H4 (cell line): ENCODE data around the gene GGCX. TPM values are rescaled to one million over a fixed set of nuclear protein-coding genes. Genes with fewer than 3 reads are reported as not detected.
A peak's percentile ranks its signal among the peaks of the same experiment; 100 is the strongest.

Source experiments
- DNase-seq: peaks from one replicate; pipeline ENCODE4 v3.0.0-alpha.2; 2015; ENCODE audit warnings: low spot score
- total RNA-seq: library from RNA; depleted of rRNA; stranded (reverse); fragments of >200 nt; shearing (Covaris generic); gene quantifications from 2 replicates; pipeline ENCODE4 v1.2.3, GENCODE V29; 2014

GGCX gene
- total RNA-seq, 1 experiment from 2014 or later = 36.8 TPM

DNA sequence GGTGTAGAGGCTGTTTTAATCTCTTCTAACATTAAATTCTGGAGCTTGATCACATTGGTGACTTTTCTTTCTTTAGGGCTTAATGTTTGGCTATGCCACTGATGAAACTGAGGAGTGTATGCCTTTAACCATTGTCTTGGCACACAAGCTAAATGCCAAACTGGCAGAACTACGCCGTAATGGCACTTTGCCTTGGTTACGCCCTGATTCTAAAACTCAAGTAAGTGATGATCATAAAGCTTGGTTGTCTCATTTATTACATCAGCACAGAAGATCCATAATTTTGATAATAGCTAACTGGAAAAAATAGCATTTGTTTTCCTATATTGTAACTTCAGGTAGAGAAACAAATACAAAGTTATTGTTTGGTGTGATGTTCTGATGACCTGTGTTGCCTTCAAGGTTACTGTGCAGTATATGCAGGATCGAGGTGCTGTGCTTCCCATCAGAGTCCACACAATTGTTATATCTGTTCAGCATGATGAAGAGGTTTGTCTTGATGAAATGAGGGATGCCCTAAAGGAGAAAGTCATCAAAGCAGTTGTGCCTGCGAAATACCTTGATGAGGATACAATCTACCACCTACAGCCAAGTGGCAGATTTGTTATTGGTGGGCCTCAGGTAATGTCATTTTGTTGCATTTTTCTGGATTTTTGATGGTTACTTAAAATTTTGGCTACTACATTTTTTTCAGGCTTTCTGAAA is 19.4 kb downstream of the GGCX start:
- DNase-seq = no peak

- DNase-seq = no peak
These were observed 20.0 kb downstream of the GGCX start for GRCh38 chr2:85541262-85541661.

DNA sequence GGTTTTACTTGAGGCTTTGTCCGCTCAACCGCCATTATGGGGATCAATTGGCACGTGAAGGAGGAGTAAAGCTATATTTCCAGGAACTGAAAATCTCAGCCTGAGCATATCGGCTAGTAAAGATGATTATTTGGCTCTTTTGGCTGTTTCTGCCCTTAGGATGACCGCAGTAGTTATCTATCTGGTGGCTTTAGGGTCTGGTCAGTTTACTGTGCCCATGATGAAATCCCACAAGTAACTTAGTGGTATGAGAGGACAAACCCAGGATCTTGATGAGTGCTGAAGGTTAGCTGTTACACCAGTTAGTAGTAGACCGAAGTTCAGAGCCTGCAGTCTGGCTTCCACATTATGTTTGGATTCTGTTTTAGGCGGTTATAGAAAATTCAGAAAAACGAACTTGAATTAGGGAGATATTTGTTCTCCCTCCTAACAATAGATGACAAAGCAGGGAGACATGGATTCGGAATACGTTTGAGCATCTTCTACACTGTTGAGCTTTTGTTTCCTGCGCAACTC is 21.1 kb downstream of the GGCX start:
- no peak for DNase-seq

DNA sequence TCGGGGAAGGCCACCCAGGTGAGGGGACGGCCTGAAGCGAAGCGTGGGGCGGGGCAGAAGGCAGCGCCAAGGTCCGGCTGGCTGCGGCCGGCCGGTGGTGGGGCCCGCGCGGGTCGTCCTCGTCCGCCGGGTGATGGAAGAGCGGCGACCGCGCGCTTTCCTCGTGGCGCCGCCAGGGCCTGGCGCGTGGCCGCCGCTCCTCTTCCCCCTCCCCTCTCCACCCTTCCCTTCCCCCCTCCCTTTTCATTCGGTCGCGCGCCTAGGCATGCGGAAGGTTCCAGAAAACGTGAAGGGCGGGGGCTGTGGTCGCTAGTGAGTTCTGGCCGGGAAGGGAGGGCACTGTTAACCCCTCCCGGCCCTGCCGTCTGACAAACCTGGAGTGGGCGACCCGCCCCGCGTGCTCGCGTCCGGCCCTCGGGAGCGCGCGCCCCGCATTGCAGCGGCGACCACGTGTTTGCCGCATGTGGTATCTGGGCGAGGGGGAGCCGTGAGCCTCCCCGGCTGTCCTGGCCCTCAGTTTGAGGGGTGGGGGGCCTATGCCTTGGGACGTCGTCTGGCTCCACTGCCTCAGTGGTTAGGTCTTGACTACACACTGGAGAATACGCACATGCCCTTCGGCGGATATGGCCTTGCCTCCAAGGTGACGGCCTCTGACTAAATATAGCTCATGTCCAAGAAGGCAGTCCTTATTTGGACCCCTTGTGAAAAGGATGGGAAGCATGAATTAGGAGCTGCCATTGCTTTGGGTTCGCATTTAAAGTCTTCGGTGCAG is 21.7 kb downstream of the GGCX start:
- peak; percentile 68 for DNase-seq

DNA sequence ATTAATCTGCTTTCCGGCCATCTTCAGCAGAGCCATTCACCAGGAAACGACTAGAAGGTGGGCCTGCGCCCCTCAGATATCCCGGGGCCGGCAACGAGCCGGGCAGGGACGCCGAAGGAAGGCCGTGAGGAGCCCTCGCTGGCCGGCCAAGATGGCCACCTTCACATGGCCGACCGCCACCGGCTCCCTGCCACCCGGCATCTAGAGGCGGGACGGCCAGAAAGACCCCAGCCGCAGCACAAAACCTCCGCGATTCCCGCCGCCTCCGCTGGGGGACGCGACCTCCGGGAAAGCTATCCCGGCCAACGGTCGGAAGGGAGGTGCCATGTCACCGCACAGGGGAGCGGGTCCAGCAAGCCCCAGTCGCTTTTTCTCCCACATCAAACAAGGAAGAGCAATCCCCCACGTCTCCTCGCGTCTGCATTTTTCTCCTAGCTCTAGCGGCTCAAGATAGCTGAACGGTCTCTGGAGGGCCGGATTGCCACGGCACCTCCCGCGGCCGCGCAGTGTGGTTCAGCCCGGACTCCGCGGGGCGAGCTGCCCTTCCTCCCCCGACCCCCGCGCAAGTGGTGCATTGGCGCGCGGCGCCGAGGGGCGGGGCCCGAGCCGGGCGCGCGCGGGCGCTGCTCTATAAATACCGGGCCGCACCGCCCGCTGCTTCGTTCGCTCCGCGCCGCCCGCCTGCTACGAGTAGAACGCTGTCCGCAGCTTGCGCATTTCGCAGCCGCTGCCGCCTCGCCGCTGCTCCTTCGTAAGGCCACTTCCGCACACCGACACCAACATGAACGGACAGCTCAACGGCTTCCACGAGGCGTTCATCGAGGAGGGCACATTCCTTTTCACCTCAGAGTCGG is 22.6 kb downstream of the GGCX start, which contains the start of gene MAT2A:
MAT2A (plus strand) TSS at position 662 of the 854 bp plus-strand sequence; CDS start at position 782, 120 bp downstream.
- peak; percentile 90 for DNase-seq

DNA sequence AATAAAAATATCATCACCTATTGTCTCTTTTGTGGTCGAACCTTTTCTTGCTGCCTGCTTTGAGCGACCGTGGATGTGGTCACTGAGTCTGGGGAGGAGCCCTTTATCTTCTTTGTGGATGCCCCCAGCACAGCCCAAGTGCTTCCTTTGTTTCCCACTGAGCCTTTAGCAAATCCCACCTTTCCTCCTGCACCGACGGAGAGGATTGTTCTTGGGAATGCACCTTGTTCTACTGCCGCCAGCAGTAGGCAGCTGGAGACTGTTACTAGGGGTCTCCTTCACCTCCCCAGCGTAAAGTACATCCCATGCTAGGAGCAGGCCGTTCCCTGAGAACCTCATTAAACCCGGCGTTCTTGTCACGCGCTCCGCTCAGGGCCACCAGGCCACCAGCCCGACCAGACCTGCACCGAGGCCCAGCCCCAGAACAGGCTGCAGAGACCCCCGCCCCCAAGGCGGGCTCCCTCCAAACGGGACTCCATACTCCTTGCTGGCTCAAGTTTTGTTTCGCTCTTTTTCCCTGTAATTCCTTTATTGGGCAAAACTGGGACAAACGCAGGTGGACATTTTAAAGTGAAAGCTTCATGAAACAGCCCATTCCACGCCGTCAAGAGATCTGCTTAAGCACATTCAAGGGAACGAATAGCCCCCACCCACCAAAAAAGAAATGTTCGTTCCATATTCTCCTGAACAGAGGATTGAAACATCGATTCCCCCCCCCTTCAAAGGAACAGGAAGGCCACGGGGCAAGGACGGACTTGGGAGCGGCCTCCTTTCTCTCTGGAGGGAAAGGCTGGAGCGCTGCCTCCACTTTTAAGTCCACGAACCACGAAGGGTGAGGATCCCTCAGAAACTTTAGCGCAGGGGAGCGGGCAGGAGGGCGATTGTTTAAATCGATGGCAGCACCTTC is 23.4 kb downstream of the GGCX start:
- peak; percentile 39 for DNase-seq

- DNase-seq = peak; percentile 49
These were observed 24.8 kb downstream of the GGCX start for GRCh38 chr2:85536479-85536878.

- DNase-seq = no peak
These were observed 26.4 kb downstream of the GGCX start for GRCh38 chr2:85534881-85535280.

- DNase-seq = no peak
These were observed 27.2 kb downstream of the GGCX start for GRCh38 chr2:85534099-85534498.

DNA sequence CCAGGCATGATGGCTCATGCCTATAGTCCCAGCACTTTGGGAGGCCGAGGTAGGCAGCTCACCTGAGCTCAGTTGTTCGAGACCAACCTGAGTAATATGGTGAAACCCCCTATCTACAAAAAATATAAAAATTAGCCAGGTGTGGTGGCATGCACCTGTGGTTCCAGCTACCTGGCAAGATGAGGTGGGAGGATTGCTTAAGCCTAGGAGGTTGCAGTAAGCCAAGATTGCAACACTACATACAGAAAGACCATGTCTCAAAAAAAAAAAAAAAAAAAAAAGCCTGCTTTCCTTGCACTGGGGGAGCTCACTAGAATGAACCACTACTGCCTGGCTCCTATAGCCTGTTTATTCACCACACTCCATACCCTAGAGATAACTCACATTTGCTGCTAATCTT is 29.7 kb downstream of the GGCX start:
- no peak for DNase-seq

GRCh38 chr2:85529809-85530208 is 31.5 kb downstream of the GGCX start:
- no peak for DNase-seq

GRCh38 chr2:85528355-85528754 is 32.9 kb downstream of the GGCX start:
- DNase-seq = no peak

- DNase-seq = no peak
These were observed 33.5 kb downstream of the GGCX start for GRCh38 chr2:85527787-85528186.

DNA sequence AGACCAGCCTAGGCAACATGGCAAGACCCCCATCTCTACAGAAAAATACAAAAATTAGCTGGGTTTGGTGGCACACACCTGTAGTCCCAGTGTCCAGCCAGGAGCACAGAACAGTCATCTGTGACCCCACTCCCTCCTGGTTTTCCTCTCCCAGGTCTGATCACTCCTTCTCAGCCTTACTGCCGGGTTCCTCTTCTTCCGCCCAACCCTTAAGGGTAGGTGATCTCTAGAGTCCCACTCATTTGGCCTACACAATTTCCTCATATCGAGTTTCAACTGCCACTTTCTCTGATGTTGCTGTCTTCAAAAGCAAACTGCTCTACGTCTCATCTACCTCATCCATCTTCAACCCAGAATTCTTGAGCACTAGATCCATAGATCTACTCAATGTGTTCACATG is 35.7 kb downstream of the GGCX start:
- DNase-seq = no peak

GRCh38 chr2:85525029-85525428 is 36.3 kb downstream of the GGCX start:
- no peak for DNase-seq

- no peak for DNase-seq
These were observed 36.9 kb downstream of the GGCX start for GRCh38 chr2:85524336-85524908.

GRCh38 chr2:85523903-85524335 is 37.4 kb downstream of the GGCX start:
- no peak for DNase-seq

DNA sequence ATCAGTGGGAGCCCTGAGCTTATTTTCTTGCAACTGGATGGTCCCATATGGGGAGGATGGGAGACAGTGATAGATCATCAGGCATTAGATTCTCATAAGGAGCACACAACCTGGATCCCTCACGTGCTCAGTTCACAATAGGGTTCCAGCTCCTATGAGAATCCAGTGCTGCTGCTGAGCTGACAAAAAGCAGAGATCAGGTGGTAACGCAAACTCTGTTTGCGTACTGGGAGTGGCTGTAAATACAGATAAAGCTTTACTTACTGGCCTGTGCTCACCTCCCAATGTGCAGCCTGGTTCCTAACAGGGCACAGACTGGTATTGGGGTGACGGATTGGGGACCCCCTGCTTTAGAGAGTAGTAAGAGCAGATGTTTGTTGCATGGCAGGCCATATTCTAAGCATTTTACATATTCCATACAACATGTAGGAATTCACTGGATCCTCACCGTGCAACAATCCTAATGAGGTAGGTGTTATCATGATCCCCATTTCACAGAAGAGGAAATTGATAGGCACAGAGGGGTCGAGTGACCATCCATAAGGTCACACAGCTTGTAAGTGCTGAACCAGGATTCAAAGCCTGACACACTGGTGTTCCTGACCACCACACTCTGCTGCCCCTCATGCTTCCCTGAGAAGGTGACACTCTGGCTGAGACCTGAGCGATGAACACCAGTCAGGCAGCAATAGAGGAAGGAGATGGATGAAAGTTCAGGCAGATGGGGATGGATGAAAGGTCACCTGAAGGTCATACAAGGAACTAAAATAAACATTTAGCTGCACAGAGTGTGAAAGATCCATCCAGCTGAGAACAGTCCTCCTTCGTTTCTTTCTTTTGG is 38.0 kb downstream of the GGCX start:
- no peak for DNase-seq

DNA sequence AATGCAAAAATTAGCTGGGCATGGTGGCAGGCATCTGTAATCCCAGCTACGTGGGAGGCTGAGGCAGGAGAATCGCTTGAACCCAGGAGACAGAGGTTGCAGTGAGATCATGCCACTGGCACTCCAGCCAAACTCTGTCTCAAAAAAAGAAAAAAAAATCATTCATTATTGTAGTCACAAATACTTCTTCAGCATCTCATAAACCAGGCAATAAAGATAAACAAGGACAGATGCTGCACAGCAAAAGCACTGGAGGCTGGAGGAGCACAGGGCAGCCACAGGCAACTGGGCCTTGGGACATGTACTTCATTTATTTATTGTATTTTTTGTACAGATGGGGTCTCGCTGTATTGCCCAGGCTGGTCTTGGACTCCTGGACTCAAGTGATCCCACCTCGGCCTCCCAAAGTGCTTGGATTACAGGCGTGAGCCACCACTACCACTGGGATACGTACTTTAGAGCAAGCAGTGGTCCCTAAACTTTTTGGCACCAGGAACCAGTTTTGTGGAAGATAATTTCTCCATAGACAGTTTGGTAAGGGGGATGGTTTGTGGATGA is 39.1 kb downstream of the GGCX start:
- no peak for DNase-seq
